ENCODE data around the gene PSMD1. TPM values are rescaled to one million over a fixed set of nuclear protein-coding genes. Genes with fewer than 3 reads are reported as not detected.

PSMD1 gene
- total and polyA plus RNA-seq, 2 of the 8 experiments (the other 6 are each of a cell fraction or from before 2014, with no cell fraction given), result 179 to 272 TPM

- TF ChIP-seq SP2 (IDR thresholded peaks at IDR 0.05; ENCODE audit: low read length) (no peak), SP4 (IDR thresholded peaks at IDR 0.05; ENCODE audit: low read length) (no peak)
Measured at GRCh38 chr2:231013820-231014219, 42.8 kb upstream of the PSMD1 start (continued).
